ENCODE results near the gene C1GALT1. TPM values are rescaled to one million over a fixed set of nuclear protein-coding genes. Genes with fewer than 3 reads are reported as not detected.

Gene C1GALT1
- total and polyA plus RNA-seq, 9 of the 15 experiments (the other 6 are each of a cell fraction or from before 2014, with no cell fraction given) = 5.0 to 33.2 (median 24.1) TPM

GRCh38 chr7:7209412-7210050 lies 27.2 kb downstream of the C1GALT1 start (continued):
- no peak for TF ChIP-seq HMG20B (CRISPR knock-in tag; IDR thresholded peaks at IDR 0.05)
- no peak for TF ChIP-seq BHLHE40 (IDR thresholded peaks at IDR 0.05; ENCODE audit: low read length)
- no peak for TF ChIP-seq VEZF1 (CRISPR knock-in tag; IDR thresholded peaks at IDR 0.05)
- peak; percentile 54 for TF ChIP-seq ARID1B (IDR thresholded peaks at IDR 0.05)
- TF ChIP-seq SLC30A9 (CRISPR knock-in tag; IDR thresholded peaks at IDR 0.05) = no peak
- no peak for TF ChIP-seq SMARCA5 (IDR thresholded peaks at IDR 0.05)
- no peak for TF ChIP-seq MLX (CRISPR knock-in tag; conservative IDR thresholded peaks at IDR 0.05)
- TF ChIP-seq CHD7 (IDR thresholded peaks at IDR 0.05; ENCODE audit: low read depth, low read length) = no peak
- TF ChIP-seq STAT5A (IDR thresholded peaks at IDR 0.05; ENCODE audit: borderline replicate concordance, low read length) = 0 out of 2 replicates have a peak, but pooled peaks have one; percentile 16
- no peak for TF ChIP-seq RBBP5 (IDR thresholded peaks at IDR 0.05; ENCODE audit: borderline replicate concordance, insufficient read depth, low read length, poor library complexity, severe bottlenecking)
- no peak for TF ChIP-seq ZFPM2 (CRISPR knock-in tag; IDR thresholded peaks at IDR 0.05)
- 0 out of 2 replicates have a peak, but pooled peaks have one; percentile 20 for TF ChIP-seq SMARCA4 (IDR thresholded peaks at IDR 0.05)

All from K562 (cell line).